GM12873 (cell line): ENCODE data around the gene SLC37A2.

Experiments used
- TF ChIP-seq, protein P1 (sequence below): IDR thresholded peaks from 2 replicates; pipeline ENCODE4 v1.5.1; 2012; ENCODE audit warnings: low read depth, mild to moderate bottlenecking, moderate library complexity, low read length, control low read depth; ENCODE audit not compliant: insufficient read depth; ENCODE audit errors: missing control alignments

SLC37A2 gene

DNA sequence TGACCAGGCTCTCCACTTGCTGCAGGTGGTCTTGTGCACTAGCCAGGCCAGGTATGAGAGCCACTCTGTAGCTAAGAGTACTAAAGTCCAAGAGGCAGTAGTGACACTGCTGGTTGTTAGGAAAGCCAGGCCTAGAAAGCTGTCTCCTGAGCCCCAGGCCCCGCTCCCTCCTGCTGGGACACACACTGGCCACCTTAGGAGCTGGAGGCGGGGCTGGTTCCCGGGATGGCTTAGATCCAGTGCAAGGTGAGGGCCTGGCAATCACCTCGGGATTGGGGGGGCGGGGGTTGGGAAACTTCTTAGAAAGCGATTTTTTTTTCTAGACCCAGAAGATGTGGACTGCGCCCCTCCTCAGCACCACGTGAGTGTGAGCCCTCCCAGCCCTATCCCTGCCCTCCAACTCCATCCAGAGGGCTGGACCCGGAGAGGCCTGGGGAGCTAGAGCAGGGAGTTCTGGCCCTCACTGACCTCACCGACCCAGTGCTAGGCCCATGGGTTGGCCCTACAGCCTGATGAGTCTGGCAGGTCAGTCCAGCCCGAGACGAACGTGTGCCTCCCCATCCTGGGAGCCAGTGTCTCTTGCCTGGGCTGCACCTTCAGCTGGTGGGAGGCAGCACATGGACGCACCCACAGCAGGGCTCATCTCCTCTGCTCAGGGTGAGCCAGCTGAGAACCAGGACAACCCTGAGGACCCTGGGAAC, 18.1 kb downstream of the SLC37A2 start:
- TF ChIP-seq, protein P1, sequence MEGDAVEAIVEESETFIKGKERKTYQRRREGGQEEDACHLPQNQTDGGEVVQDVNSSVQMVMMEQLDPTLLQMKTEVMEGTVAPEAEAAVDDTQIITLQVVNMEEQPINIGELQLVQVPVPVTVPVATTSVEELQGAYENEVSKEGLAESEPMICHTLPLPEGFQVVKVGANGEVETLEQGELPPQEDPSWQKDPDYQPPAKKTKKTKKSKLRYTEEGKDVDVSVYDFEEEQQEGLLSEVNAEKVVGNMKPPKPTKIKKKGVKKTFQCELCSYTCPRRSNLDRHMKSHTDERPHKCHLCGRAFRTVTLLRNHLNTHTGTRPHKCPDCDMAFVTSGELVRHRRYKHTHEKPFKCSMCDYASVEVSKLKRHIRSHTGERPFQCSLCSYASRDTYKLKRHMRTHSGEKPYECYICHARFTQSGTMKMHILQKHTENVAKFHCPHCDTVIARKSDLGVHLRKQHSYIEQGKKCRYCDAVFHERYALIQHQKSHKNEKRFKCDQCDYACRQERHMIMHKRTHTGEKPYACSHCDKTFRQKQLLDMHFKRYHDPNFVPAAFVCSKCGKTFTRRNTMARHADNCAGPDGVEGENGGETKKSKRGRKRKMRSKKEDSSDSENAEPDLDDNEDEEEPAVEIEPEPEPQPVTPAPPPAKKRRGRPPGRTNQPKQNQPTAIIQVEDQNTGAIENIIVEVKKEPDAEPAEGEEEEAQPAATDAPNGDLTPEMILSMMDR, result no peak

DNA sequence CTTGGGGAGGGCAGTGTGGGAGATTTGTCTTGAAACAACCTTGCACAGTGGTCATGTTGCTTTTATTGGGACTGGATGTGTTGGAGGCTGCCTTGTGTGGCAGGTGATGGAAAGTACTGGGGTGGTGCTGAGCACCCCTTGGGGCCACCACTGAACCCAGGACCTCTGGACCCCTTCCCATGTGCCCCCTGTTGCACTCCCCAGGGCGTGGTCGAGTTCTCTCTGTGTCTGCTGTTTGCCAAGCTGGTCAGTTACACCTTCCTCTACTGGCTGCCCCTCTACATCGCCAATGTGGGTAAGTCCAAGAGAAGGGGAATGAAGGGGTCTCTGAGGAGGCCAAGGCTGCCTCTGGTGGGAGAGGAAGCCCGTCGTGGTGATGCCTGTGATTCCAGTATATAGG, 18.9 kb downstream of the SLC37A2 start:
- TF ChIP-seq, protein P1, result no peak

DNA sequence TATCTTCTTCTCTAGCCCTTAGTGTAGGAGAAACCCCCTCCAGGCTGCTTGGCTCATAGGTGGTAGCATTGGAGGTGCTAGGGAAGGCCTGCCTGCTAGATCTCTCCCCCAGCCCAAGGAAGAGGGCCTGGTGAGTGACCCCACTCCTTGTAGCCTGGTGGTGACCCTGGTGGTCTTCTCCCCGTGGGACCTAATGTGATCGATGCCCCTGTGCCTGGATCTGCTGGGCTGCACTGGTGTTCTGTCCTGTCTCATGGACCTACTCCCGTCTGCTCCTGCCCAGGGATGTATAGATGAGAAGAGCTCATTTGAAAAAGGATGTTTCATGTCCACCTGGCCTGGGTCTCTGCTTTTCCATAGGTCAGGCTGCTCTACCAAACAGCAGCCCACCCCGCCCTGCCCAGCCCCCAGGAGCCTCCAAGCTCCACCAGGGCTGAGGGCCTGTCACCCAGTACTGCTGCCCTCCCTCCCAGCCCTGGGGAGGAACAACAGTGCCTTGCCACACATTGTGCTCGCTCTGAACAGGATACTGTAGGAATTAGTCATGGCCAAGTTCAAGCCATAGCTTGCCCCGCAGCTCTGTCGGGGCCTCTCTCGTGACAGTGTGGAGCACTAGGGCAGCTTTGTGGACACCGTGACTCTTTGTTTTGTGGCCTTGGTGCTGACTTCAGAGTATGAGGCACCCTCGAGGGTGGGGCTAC, 19.7 kb downstream of the SLC37A2 start:
- TF ChIP-seq, protein P1, result no peak

DNA sequence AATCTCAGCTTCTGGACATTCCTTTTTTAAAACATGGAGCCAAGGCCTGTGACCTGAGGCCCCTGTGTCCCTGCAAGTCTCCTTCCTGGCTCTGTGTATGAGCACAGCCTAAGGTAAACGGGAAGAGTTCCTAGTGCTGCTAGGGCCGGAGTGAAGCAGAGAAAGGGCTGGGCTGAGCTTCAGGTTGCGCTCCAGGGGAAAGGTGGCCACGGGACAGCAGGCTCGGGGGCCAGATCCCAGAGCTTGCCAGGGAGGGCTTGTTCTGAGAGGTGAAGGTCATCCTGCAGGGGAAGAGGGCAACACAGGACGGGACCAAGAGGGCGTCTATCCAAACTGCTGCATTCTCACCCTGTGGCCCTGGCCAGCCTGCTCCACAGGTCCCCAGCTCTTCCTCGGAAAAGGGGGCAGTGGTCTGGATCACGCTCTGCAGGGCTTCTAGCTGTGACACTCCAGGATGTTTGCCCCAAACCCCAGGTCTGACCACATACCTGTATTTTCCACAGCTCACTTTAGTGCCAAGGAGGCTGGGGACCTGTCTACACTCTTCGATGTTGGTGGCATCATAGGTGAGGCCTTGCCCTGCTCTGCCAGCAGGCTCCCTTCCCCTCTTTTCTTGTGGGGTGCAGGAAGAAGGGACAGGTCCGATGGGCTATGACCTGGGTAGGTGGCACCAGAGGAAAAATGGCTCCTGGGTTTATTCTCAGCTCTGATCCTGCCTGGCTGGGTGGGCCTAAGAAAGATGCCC, 20.4 kb downstream of the SLC37A2 start:
- TF ChIP-seq, protein P1, result no peak

DNA sequence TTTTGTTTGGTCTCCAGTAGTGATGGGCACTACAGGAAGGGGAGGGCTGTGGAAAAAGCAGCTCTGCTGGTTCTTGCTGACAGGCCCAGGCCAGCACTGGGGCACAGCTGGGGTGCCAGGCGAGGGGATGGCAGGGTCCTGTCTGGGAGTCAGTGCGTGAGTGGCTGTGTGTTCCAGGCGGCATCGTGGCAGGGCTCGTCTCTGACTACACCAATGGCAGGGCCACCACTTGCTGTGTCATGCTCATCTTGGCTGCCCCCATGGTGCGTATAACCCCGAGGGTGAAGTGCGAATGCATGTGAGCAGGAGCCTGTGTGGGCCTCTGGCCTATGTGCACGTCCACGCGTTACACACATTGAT, 20.9 kb downstream of the SLC37A2 start:
- TF ChIP-seq, protein P1, result no peak

DNA sequence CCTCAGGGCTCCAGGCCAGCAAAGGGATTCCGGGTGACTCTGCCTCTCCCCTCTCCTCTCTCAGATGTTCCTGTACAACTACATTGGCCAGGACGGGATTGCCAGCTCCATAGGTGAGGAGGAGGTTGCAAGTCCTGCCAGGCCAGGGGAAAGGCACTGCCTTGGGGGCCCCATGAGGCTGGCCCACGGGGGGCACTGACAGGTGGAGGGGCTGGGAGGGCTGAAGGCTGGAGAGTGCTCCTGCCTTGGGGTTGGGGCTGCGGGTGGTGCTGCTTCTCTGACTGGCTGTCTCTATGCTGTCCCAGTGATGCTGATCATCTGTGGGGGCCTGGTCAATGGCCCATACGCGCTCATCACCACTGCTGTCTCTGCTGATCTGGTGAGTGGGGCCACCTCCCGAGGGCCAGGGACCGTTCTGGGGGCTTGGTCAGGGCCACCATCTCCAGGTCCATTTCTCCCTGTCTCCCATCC, 21.7 kb downstream of the SLC37A2 start:
- TF ChIP-seq, protein P1, result no peak
